Measurements from ENCODE around the gene CIAPIN1. TPM values are rescaled to one million over a fixed set of nuclear protein-coding genes. Genes with fewer than 3 reads are reported as not detected.

Gene CIAPIN1
- total RNA-seq, 1 donor from 2014 or later = 43.3 TPM

- no peaks in the 10 kb centered on the region for H3K9me3 Mint-ChIP-seq (ENCODE audit: low read depth)
- DNase-seq (ENCODE audit: low spot score) = no peak
- H3K4me3 Mint-ChIP-seq (ENCODE audit: unreplicated experiment) = no peak overlapping the region
- no peak overlapping the region for H3K27ac Mint-ChIP-seq (ENCODE audit: unreplicated experiment)
- no peaks in the 10 kb centered on the region for H3K27me3 Mint-ChIP-seq (ENCODE audit: low read depth)
- TF ChIP-seq, protein P1, sequence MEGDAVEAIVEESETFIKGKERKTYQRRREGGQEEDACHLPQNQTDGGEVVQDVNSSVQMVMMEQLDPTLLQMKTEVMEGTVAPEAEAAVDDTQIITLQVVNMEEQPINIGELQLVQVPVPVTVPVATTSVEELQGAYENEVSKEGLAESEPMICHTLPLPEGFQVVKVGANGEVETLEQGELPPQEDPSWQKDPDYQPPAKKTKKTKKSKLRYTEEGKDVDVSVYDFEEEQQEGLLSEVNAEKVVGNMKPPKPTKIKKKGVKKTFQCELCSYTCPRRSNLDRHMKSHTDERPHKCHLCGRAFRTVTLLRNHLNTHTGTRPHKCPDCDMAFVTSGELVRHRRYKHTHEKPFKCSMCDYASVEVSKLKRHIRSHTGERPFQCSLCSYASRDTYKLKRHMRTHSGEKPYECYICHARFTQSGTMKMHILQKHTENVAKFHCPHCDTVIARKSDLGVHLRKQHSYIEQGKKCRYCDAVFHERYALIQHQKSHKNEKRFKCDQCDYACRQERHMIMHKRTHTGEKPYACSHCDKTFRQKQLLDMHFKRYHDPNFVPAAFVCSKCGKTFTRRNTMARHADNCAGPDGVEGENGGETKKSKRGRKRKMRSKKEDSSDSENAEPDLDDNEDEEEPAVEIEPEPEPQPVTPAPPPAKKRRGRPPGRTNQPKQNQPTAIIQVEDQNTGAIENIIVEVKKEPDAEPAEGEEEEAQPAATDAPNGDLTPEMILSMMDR (IDR thresholded peaks at IDR 0.05) = no peak
- no peaks in the 10 kb centered on the region for H3K36me3 Mint-ChIP-seq (ENCODE audit: low read depth)
- peaks cover 48% of the 10 kb centered on the region for H3K4me1 Mint-ChIP-seq (ENCODE audit: low read depth)
Measured at GRCh38 chr16:57482845-57483545, 35.8 kb upstream of the CIAPIN1 start.

GRCh38 chr16:57481421-57481820, 34.2 kb upstream of the CIAPIN1 start:
- peak overlapping the region; percentile 63 for H3K27ac Mint-ChIP-seq (ENCODE audit: unreplicated experiment)
- H3K4me1 Mint-ChIP-seq (ENCODE audit: low read depth) = peaks cover 43% of the 10 kb centered on the region
- H3K27me3 Mint-ChIP-seq (ENCODE audit: low read depth) = no peaks in the 10 kb centered on the region
- no peaks in the 10 kb centered on the region for H3K9me3 Mint-ChIP-seq (ENCODE audit: low read depth)
- H3K4me3 Mint-ChIP-seq (ENCODE audit: unreplicated experiment) = no peak overlapping the region
- TF ChIP-seq, protein P1 (IDR thresholded peaks at IDR 0.05) = no peak
- no peak for DNase-seq (ENCODE audit: low spot score)
- H3K36me3 Mint-ChIP-seq (ENCODE audit: low read depth) = no peaks in the 10 kb centered on the region

- no peaks in the 10 kb centered on the region for H3K27me3 Mint-ChIP-seq (ENCODE audit: low read depth)
- no peaks in the 10 kb centered on the region for H3K9me3 Mint-ChIP-seq (ENCODE audit: low read depth)
- peak overlapping the region; percentile 24 for H3K27ac Mint-ChIP-seq (ENCODE audit: unreplicated experiment)
- no peak for DNase-seq (ENCODE audit: low spot score)
- TF ChIP-seq, protein P1 (IDR thresholded peaks at IDR 0.05) = no peak
- peaks cover 41% of the 10 kb centered on the region for H3K4me1 Mint-ChIP-seq (ENCODE audit: low read depth)
- H3K36me3 Mint-ChIP-seq (ENCODE audit: low read depth) = no peaks in the 10 kb centered on the region
- no peak overlapping the region for H3K4me3 Mint-ChIP-seq (ENCODE audit: unreplicated experiment)
Measured at GRCh38 chr16:57480754-57481230, 33.6 kb upstream of the CIAPIN1 start.

- Mint-ChIP-seq H3K4me1 (ENCODE audit: low read depth) (peaks cover 35% of the 10 kb centered on the region), H3K27ac (ENCODE audit: unreplicated experiment) (peak overlapping the region; percentile 68), H3K4me3 (ENCODE audit: unreplicated experiment) (peak overlapping the region; percentile 83), H3K36me3 (ENCODE audit: low read depth) (no peaks in the 10 kb centered on the region), H3K9me3 (ENCODE audit: low read depth) (no peaks in the 10 kb centered on the region), H3K27me3 (ENCODE audit: low read depth) (no peaks in the 10 kb centered on the region)
- no peak for DNase-seq (ENCODE audit: low spot score)
- TF ChIP-seq, protein P1 (IDR thresholded peaks at IDR 0.05) = no peak
Measured at GRCh38 chr16:57479976-57480753, 33.0 kb upstream of the CIAPIN1 start.

DNA sequence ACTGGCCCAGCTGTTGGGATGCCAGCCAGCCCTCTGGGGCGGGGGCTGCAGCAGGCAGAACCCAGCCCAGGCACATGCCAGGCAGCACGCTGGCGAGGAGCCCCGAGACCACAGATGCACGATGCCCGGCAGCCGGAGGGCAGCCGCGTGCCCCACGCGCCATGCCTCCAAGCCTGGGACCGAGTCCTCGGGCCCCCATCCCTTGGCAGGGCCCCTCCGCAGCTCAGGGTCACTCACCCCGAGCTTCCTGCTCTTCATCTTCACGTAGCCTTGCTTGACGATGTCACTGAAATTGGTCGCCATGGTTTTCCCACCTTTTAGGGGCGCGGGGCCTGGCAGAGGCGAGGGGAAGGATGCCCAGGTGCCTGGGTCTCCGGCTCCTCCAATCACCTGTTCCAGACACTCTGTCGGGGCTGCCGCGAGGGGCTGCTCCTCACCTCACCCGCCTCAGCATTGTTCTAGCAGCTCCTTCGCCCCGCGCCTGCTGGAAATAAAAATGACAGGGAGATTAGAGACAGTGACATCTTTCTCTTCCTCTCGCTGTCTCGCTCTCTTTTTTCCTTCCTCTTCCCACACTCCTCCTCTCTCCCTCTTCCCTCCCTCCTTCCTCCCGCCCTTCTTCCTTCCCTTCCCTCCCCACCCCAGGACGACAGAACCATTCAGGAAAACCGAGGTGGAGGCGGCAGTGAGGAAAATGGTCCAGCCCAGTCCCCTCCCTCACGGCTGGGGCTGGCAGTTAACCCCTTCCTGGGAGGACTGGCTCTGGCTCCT, 32.2 kb upstream of the CIAPIN1 start:
- H3K4me1 Mint-ChIP-seq (ENCODE audit: low read depth) = peaks cover 27% of the 10 kb centered on the region
- H3K9me3 Mint-ChIP-seq (ENCODE audit: low read depth) = no peaks in the 10 kb centered on the region
- TF ChIP-seq, protein P1 (IDR thresholded peaks at IDR 0.05) = peak; percentile 11
- H3K4me3 Mint-ChIP-seq (ENCODE audit: unreplicated experiment) = peak overlapping the region; percentile 83
- H3K36me3 Mint-ChIP-seq (ENCODE audit: low read depth) = no peaks in the 10 kb centered on the region
- H3K27me3 Mint-ChIP-seq (ENCODE audit: low read depth) = no peaks in the 10 kb centered on the region
- no peak for DNase-seq (ENCODE audit: low spot score)
- H3K27ac Mint-ChIP-seq (ENCODE audit: unreplicated experiment) = peak overlapping the region; percentile 53

All from chondrocyte (in vitro differentiated cells).